HG03064 (cell line): ENCODE data around the gene PTMS.

Experiments
- ATAC-seq: cut with Tn5 transposase; IDR thresholded peaks from one replicate; pipeline ENCODE4 v1.9.1; 2021; ENCODE audit warnings: low read depth; ENCODE audit not compliant: unreplicated experiment

The PTMS gene

DNA sequence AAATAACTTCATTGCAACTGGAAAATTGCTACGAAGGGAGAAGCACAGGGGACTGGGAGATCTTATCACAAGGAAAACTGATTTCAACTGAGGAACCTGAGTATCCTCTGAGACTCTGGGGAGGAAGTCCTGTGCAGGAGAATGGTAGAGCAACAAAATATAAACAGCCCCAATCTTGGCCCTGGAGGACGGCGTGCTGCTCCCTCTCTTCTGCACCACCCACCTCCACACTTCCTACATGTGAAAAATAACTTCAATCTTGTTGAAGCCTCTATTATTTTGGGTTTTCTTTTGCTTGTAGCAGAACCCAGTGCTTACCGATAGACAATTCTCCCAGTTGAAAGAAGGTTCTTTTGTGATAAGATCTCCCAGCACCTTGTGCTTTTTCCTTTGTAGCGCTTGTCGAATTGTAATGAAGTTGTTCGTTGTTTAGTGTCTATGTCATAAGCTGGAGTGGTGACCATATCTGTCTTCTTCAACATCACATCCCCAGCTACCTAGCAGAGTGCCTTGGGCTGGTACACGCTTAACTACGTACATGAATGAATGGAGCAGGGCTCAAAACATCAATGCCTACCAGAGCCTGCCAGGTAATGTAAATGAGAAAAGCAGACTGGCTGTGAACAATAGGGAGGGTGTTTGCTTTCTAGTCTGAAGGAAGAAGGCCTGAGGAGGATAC, 20.4 kb downstream of the PTMS start:
- ATAC-seq, result no peak

DNA sequence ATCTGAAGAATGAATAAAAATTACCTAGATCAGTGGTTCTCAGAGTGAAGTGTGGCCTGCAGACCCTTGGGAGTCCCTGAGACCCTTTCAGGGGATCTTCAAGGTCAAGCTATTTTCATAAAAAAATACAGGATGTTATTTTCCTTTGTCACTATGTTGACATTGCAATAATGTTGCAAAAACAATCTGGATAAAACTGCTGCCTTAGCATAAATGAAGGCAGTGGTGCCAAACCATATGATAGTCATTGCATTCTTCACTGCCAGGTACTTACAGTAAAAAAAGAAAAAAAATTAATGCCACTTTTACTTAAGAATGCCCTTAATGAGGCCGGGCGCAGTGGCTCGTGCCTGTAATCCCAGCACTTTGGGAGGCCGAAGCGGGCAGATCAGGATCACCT, 21.1 kb downstream of the PTMS start:
- no peak for ATAC-seq

DNA sequence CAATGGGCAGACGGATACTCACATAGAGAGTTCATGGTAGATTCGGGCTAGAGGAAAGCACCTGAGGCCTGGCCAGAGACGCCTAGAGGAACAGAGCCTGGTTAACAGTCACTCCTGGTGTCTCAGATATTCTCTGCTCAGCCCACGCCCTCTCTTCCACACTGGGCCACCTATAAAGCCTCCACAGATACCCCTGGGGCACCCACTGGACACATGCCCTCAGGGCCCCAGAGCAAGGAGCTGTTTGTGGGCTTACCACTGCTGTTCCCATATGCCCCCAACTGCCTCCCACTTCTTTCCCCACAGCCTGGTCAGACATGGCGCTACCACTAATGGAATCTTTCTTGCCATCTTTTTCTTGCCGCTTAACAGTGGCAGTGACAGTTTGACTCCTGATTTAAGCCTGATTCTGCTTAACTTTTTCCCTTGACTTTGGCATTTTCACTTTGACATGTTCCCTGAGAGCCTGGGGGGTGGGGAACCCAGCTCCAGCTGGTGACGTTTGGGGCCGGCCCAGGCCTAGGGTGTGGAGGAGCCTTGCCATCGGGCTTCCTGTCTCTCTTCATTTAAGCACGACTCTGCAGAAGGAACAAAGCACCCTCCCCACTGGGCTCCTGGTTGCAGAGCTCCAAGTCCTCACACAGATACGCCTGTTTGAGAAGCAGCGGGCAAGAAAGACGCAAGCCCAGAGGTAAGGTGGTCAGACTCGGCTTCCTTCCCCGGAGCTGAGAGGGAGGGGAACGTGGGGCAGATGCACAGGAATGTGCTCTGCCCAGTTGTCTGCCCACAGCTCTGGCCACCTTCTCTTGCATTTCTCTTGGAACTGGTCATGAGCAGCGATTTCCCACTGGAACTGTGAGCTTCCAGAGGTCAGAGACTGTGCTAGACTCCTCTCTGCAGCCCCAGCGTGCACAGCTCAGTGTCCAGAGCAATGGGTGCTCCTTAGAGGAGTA, 23.1 kb downstream of the PTMS start, which contains the start of gene CD4:
Gene CD4 (plus strand): TSS at position 557 of the 953 bp plus-strand sequence. CDS start 10,611 bp downstream, outside the sequence.
- no peak for ATAC-seq

DNA sequence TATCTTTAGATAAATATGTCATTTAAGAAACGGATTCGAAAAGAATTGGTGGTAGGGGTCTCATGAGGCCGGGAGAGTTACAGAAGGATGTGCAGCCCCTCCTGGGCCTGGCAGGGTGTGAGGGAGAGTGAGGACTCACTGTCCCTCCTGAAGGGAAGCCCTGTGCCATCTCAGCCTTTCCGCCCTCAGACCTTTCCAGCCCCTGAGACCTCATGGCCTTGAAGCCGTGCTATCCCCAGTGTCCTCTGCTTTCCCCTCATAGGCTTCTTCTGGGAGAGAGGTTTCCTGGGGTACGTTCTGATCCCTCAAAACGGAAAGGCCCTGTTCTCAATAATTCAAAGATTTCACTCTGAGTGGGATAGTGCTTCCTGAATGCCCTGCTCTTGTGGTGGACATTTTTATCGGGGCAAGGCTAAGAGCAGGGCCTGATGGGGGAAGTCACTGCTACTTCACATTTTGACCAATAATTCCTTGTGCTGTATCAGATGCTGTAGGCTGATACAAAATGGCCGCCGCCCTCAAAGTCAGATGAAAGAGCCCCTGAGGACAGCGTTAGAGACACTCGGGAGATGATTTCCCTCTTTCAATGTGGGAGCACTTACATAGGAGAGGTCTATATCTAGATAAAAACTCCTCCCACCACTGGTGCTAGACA, 24.5 kb downstream of the PTMS start:
- ATAC-seq, result no peak

DNA sequence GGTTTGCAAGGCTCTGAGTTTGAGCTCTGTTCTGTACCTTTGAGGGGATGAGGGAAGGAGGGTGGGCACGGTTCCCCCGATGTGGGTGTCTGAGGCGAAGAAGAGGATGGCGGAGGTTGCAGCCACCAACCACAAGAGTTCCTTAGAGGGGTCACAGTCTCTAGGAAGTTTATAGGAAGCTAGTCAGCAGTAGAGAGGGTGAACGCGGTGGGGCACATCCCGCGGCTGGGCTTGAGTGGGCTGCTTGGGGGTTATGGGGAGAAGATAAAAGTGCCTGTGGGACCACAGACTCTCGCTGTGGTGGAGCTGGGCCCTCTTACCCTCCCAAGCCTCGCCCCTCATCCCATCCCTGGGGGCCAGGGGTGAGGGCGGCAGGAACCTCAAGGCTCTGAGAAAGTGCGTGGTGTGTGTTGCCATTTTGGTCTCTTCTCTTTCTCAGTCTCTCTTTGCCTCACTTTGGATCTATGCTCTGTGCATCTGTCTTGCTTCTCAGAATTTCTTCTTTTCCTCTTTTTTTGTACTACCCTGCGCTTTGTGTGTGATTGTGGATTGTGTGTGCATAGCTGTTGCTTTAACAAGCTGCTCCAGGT, 25.9 kb downstream of the PTMS start:
- ATAC-seq, result no peak

DNA sequence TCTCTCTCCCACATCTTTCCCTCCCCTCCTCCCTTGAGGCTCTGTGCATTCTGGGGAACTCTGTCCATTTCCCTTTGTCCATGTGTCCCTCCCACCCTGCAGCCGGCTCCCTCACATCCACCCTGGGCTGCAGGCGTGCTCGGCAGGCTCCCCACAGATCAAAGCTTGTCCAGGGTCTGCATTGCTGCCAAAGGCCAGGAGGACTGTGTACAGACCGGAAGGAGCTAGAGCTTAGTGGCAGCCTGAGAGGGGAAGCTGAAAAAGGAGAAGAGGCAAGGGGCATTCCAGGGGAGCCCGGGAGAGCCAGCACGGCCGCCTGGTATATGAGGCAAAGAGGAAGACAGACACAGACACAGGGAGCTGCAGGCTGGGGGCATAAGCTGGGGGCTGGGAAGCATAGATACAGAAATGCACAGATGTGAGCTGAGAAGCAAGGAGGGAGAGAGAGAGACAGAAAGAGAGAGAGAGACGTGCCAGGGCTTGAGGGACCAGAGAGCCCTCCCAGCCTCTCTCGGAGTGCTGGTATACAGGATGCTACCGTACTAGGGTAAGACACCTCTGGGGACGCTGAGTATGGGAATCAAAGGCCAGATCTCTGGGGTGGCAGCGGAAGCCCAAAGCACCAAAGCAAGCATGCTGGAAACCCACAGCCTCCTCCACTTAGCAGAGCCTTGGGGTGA, 26.5 kb downstream of the PTMS start:
- ATAC-seq, result no peak

DNA sequence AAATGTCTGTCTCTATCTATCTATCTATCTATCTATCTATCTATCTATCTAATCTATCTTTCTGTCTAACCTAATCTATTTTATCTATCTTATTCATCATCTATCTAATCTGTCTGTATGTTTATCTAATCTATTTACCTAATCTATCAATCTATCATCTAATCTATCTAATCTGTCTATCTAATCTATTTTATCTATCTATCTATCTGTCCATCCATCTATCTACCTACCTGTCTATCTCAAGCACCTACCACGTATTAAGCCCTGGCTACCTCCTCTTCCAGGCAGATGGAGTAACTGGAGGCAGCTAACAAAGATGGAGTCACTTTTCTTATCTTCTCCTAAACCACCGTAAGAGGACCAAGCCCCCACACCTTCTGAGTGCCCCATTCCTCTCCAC, 28.9 kb downstream of the PTMS start:
- no peak for ATAC-seq

DNA sequence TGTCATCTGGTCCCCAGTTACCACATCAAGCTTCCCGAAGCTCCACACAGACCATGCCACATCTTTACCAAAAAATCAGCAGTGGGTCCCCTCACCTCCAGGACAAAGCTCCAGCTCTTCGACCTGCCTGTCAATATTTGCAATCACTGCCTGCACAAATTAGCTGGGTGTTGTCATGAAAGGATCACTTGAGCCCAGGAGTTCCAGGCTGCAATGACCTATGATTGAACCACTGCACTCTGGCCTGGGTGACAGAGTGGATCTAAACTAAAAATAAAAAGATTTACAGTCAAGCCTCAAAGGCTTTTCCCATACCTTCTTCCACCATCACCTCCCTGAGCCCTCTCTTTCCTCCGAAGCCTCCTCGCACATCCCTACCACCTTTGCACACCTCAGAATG, 30.4 kb downstream of the PTMS start:
- ATAC-seq, result no peak

DNA sequence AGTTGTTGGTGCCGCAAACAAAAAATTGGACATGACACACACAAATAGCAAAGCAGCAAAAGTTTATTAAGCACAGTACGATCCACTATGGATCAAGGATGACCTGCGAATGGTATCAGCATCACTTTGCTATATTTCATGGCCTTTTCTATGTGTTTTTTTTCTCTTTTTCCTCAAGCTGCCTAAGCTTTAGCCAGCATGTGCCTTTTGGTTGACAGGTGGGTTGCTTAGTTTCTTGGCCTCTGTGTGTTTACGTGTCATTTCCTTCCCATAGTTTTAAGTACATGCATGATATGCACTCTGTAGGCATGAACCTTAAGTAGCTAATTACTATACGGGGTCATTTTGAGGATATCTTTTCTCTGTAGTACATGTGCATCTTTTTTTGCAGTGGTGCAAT, 33.0 kb downstream of the PTMS start:
- no peak for ATAC-seq

DNA sequence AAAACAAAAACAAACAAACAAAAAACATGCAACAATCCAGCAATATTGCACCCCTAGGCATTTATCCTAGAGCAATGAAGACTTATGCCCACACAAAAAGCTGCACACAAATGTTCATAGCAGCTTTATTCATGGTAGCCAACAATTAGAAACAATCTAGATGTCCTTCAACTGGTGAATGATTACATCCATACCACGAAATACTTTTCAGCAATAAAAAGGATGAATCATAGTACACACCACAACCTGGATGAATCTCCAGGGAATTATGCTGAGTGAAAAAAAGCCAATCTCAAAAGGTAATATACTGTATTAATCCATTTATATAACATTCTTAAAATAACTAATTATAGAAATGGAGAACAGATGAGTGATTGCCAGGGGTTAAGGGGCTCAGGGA, 41.0 kb downstream of the PTMS start:
- ATAC-seq, result no peak

DNA sequence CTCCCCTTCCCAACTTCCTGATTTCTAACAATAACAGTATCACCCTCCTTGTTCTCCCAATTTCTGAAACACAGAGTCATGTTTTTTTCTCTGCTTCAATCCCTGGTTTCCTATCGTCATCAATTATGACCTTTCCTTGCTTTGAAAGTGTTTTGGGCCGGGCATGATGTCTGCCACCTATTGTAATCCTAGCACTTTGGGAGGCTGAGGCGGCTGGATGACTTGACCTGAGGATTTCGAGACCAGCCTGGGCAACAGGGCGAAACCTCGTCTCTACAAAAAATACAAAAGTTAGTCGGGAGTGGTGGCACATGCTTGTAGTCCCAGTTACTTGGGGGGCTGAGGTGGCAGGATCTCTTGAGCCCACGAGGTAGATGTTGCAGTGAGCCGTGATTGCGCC, 42.9 kb downstream of the PTMS start:
- no peak for ATAC-seq

DNA sequence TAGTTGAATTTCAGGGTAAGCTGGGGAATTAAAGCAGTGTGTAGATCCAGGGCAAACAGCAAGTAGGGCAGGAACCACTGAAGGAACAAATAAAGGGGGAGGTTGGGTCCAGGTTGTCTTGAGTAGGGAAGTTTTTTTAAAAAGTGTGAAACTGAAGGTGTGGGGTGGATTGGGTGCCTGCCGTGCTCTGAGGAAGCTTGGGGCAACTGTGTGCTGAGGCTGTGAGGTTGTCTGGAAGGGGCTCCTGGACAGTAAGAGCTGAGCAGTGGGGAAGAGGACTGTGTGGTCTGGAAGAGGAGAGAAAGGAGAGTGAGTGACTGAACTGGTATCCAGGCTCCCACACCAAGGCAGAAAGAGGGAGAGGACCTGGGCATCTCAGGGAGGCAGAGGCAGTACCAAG, 44.6 kb downstream of the PTMS start:
- no peak for ATAC-seq

DNA sequence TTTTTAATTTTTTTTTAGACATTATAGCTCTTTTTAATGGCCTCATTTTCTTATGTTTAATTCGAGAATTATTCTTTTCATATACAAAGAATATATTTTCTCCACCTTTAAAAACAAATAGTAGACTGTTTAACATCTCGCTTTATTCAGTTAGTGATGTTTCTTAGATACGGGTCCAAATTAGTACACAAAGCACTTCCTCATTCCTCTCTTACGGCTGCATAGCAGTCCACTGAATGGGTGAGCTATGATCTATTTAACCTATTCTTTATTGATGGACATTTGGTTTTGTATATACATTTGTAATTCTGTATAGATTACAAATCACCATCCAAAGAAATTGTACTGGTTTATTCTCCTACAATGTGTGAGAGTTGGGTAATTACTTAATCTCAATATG, 47.2 kb downstream of the PTMS start:
- ATAC-seq, result no peak

DNA sequence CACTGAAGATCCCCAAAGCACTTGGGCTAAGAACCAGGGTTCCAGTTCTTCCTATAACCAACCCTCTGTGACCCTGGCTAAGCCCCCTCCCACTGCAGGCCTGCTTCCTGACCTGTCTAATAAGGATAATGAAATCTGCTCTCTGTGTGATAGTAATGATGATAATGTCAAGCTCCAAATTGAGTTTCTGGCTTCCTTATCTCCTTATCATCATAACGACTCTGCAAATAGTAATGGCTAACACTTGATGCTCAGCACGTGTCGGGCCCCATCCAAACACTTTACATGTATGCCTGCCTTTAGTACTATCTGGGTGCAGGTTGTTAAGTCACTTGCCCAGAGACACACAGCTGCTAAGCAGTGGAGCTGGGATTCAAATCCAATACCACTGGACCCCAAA, 50.4 kb downstream of the PTMS start:
- no peak for ATAC-seq

DNA sequence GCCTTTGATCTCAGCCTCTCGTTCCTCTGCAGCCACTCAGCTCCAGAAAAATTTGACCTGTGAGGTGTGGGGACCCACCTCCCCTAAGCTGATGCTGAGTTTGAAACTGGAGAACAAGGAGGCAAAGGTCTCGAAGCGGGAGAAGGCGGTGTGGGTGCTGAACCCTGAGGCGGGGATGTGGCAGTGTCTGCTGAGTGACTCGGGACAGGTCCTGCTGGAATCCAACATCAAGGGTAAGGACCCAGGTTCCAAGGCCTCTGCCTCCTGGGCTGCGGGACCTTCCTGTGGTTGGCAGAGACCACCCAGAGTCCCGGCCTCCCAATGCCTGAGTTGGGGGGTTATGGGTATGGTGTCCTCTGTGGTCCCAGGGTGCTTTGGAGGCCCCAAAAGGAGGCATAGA, 50.9 kb downstream of the PTMS start:
- no peak for ATAC-seq

DNA sequence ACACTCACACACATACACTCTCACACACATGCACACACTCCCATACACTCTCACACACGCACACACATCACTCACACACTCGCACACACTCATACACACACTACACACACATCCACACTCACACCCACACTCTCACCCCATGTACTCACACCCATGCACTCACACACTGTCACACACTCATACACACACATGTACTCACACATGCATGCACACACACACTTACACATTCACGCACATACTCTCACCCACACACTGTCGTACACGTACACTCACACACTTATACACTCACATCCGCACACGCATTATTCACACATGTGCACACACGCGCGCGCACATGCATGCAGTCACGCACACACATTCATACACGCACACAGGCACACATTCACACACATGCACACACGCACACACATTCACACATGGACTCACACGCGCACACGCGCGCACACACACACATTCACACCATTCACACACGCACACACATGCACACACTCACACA, 51.5 kb downstream of the PTMS start:
- ATAC-seq, result no peak

DNA sequence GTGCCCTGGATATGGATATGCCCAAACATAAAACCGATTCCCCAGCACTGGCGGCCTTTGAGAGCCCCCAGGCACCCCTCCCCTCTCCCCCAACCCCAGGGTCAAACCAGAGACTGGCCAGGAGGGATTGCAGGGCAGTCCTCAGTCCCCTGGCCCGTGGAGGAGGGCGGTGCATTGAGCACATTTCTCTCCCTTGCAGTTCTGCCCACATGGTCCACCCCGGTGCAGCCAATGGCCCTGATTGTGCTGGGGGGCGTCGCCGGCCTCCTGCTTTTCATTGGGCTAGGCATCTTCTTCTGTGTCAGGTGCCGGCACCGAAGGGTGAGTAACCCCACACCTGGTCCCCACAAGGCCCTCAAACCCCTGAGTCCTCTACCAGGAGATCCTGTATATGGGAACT, 52.1 kb downstream of the PTMS start:
- no peak for ATAC-seq

DNA sequence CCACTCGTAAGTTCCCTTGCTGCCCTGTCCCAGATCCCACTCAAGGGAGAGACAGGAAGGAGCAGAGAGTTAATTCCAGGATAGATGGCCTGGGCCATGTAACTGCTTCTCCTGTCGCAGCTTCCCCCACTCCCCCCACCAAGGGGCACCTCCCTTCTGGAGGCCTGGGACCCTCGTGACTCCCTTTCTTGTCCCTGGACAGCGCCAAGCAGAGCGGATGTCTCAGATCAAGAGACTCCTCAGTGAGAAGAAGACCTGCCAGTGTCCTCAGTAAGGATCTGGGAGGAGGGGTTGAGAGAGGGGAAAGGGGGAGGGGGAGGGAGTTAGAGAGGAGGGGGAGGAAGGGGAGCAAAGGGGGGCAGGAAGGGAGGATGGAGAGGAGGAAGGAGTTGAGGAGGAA, 52.5 kb downstream of the PTMS start:
- ATAC-seq, result no peak

DNA sequence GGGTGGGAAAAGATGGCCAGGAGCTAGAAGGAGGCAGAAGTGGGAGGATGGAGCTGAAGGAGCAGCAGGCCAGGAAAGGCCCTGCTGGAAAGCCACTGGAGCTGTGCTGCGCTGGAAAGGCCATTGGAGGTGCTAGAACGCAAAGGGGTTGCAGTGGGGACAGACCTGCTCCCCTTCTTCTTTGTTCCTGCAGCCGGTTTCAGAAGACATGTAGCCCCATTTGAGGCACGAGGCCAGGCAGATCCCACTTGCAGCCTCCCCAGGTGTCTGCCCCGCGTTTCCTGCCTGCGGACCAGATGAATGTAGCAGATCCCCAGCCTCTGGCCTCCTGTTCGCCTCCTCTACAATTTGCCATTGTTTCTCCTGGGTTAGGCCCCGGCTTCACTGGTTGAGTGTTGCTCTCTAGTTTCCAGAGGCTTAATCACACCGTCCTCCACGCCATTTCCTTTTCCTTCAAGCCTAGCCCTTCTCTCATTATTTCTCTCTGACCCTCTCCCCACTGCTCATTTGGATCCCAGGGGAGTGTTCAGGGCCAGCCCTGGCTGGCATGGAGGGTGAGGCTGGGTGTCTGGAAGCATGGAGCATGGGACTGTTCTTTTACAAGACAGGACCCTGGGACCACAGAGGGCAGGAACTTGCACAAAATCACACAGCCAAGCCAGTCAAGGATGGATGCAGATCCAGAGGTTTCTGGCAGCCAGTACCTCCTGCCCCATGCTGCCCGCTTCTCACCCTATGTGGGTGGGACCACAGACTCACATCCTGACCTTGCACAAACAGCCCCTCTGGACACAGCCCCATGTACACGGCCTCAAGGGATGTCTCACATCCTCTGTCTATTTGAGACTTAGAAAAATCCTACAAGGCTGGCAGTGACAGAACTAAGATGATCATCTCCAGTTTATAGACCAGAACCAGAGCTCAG, 53.2 kb downstream of the PTMS start:
- no peak for ATAC-seq
